Measurements from ENCODE around the gene NUP58. TPM values are rescaled to one million over a fixed set of nuclear protein-coding genes. Genes with fewer than 3 reads are reported as not detected.

Gene NUP58
- total RNA-seq, 4 donors from 2014 or later, result 39.3 to 56.5 (median 45.7) TPM

DNA sequence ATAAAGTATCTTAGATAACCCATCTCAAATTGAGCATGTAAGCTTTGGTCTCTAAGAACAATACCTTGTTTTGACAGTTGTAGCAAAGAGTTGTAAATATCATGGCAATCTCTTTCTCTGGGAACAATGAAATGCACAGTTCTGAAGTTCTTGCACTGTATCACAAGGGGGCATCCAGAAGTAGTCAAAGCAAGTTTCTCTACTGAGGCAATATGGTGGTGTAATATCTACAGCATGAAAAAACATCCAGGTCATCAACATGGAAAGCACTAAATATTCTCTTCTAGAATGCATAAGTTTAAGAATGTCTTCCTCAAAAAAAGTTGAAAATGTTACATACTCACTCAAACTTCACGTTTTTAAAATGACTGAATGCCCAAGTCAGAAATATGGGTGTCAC lies 33.7 kb upstream of the NUP58 start:
- TF ChIP-seq POLR2A (IDR thresholded peaks at IDR 0.05), result no peak
- no peak for TF ChIP-seq CTCF (IDR thresholded peaks at IDR 0.05)
- intact Hi-C loops (cut with DNase I; ENCODE audit: low total_unique reads), result no loop called here
- 83 to 93% methylated on average over 1 of the region's 1 CpG for WGBS, 2 donors
- no peak overlapping the region for H3K4me3 ChIP-seq (ENCODE audit: low read depth, poor library complexity, severe bottlenecking)
- DNase-seq (ENCODE audit: low spot score in 2 of 2), result no peak

- TF ChIP-seq CTCF (IDR thresholded peaks at IDR 0.05), result no peak
- no peak for TF ChIP-seq POLR2A (IDR thresholded peaks at IDR 0.05)
- DNase-seq (ENCODE audit: low spot score in 2 of 2), result no peak
- intact Hi-C loops (cut with DNase I; ENCODE audit: low total_unique reads), result no loop called here
- H3K4me3 ChIP-seq (ENCODE audit: low read depth, poor library complexity, severe bottlenecking), result no peak overlapping the region
- 95% methylated on average over 6 of the region's 6 CpGs for WGBS, 2 donors
These were observed 32.9 kb upstream of the NUP58 start for GRCh38 chr13:25268561-25268960.

DNA sequence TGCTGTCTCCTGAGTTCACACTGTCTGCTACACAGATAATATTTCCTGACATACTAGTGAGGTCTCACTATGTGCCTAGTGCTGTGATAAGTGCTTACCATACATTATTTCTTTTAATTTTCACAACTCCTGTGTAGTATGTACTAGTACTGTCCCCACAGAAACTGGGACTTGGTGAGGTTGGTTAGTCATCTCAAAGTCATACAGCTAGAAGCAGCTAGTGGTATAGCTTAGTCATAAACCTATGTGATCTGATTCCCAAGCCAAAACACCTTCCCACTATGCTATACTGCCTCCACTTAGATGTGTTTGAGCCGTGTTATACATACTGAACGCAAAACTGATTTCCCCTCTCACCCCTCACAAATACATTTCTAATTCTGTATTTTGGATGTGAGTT lies 24.7 kb upstream of the NUP58 start:
- TF ChIP-seq POLR2A (IDR thresholded peaks at IDR 0.05), result no peak
- no peak for TF ChIP-seq CTCF (IDR thresholded peaks at IDR 0.05)
- DNase-seq (ENCODE audit: low spot score in 2 of 2), result no peak
- WGBS, 2 donors, result 93 to 94% methylated on average over 2 of the region's 2 CpGs
- no peak overlapping the region for H3K4me3 ChIP-seq (ENCODE audit: low read depth, poor library complexity, severe bottlenecking)
- intact Hi-C loops (cut with DNase I; ENCODE audit: low total_unique reads), result no loop called here

- no peak for DNase-seq (ENCODE audit: low spot score in 2 of 2)
- intact Hi-C loops (cut with DNase I; ENCODE audit: low total_unique reads), result no loop called here
- TF ChIP-seq POLR2A (IDR thresholded peaks at IDR 0.05), result no peak
- no peak for TF ChIP-seq CTCF (IDR thresholded peaks at IDR 0.05)
- H3K4me3 ChIP-seq (ENCODE audit: low read depth, poor library complexity, severe bottlenecking), result no peak overlapping the region
These were observed 21.0 kb upstream of the NUP58 start for GRCh38 chr13:25280396-25280795.

- DNase-seq (ENCODE audit: low spot score in 2 of 2), result no peak
- no peak overlapping the region for H3K4me3 ChIP-seq (ENCODE audit: low read depth, poor library complexity, severe bottlenecking)
- no peak for TF ChIP-seq CTCF (IDR thresholded peaks at IDR 0.05)
- no peak for TF ChIP-seq POLR2A (IDR thresholded peaks at IDR 0.05)
- intact Hi-C loops (cut with DNase I; ENCODE audit: low total_unique reads), result no loop called here
- 61 to 65% methylated on average over 4 of the region's 4 CpGs for WGBS, 2 donors
These were observed 20.1 kb upstream of the NUP58 start for GRCh38 chr13:25281193-25281934.

- no peak overlapping the region for H3K4me3 ChIP-seq (ENCODE audit: low read depth, poor library complexity, severe bottlenecking)
- 100% methylated on average over 1 of the region's 1 CpG for WGBS, 2 donors
- no peak for TF ChIP-seq CTCF (IDR thresholded peaks at IDR 0.05)
- TF ChIP-seq POLR2A (IDR thresholded peaks at IDR 0.05), result no peak
- no peak for DNase-seq (ENCODE audit: low spot score in 2 of 2)
- intact Hi-C loops (cut with DNase I; ENCODE audit: low total_unique reads), result no loop called here
These were observed 19.5 kb upstream of the NUP58 start for GRCh38 chr13:25281935-25282332.
